ENCODE data around the gene C12orf50.

GRCh38 chr12:87952850-87953249 is 76.4 kb downstream of the C12orf50 start:
- TF ChIP-seq CTCF (IDR thresholded peaks at IDR 0.05) (no peak), POLR2A (IDR thresholded peaks at IDR 0.05; ENCODE audit: low read depth) (no peak), EP300 (IDR thresholded peaks at IDR 0.05) (no peak)

Measured in esophagus muscularis mucosa (tissue), 4 donors.